Fibroblast of peridontal ligament (primary cell): ENCODE measurements around the gene ANKK1.
A peak's percentile ranks its signal among the peaks of the same experiment; 100 is the strongest.

Experiments used
- DNase-seq: peaks from one replicate; pipeline ENCODE4 v3.0.0-alpha.2; 2010; ENCODE audit errors: extremely low read depth

ANKK1 gene, protein sequence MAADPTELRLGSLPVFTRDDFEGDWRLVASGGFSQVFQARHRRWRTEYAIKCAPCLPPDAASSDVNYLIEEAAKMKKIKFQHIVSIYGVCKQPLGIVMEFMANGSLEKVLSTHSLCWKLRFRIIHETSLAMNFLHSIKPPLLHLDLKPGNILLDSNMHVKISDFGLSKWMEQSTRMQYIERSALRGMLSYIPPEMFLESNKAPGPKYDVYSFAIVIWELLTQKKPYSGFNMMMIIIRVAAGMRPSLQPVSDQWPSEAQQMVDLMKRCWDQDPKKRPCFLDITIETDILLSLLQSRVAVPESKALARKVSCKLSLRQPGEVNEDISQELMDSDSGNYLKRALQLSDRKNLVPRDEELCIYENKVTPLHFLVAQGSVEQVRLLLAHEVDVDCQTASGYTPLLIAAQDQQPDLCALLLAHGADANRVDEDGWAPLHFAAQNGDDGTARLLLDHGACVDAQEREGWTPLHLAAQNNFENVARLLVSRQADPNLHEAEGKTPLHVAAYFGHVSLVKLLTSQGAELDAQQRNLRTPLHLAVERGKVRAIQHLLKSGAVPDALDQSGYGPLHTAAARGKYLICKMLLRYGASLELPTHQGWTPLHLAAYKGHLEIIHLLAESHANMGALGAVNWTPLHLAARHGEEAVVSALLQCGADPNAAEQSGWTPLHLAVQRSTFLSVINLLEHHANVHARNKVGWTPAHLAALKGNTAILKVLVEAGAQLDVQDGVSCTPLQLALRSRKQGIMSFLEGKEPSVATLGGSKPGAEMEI

DNA sequence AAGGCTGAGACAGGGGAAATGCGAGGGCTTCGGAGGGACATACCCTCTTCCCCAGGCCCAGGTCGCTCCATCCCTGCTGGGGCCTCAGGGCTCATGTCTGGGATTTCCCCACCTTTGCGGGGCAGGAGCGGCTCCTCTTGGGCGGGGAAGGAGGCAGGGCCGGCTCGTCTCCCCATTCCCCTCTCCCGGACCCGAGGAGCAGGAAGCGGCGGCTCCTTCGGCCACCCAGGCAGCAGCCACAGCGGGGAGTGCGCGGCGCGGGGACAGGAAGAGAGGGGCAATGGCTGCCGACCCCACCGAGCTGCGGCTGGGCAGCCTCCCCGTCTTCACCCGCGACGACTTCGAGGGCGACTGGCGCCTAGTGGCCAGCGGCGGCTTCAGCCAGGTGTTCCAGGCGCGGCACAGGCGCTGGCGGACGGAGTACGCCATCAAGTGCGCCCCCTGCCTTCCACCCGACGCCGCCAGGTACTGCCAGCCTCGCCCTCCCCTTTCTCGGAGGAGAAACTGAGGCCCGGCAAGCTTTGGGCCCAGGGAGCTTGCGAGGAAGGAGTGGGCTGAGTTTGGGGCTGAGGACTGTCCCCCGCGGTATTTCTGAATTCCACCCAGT is at the start of gene ANKK1:
Gene ANKK1, plus strand, starts transcription at position 175 of the 607 bp plus-strand sequence. Its CDS starts 106 bp downstream, at position 281.
- no peak for DNase-seq

DNA sequence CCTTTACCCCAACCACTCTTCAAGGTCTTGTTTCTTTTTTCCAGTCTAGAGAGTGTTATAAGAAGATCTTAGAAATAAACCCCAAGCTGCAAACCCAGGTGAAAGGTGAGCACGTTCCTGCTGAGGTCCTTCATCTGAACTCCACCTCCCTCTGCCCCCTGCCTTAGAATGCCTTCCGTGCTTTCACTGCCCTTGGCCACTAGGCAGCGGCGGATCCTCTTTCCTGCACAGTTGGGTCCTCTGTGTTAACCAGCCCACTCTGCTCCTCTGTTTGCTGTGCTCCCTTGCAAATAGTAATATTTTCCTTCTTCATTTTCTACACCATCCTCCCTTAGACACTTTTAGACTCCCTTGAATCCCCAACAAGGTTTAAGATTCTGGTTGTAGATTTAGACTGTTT is 48.8 kb upstream of the ANKK1 start:
- DNase-seq: no peak

DNA sequence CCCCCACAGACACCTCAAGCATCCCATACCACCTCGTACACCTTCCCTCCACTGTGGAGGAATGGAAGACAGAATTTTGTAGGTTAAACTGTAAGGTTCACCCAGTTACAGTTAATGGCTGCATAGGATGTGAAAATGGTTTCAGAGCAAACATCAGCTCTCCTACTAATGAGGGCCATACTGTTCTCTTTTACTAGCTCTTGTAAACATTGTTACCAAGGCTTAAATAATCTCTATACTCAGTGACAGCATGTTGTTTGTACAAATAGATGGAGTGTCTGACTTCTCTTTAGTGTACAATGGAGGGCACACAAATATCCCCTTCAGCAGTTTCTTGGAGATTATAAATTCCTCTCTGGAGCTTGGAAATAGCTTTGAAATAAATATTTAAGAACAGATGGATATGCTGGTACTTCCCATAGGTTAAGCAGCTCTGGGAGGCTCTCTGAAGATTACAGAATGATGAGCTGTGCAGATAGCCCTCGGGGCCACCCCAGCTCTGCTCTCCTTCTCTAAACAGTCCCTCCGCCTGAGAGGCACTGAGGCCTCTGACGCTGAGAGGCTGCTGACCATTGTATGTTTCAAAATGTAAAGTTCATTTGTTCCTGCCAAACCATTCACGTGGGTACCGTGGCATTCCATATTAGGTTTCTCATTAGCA is 47.5 kb upstream of the ANKK1 start:
- no peak for DNase-seq

DNA sequence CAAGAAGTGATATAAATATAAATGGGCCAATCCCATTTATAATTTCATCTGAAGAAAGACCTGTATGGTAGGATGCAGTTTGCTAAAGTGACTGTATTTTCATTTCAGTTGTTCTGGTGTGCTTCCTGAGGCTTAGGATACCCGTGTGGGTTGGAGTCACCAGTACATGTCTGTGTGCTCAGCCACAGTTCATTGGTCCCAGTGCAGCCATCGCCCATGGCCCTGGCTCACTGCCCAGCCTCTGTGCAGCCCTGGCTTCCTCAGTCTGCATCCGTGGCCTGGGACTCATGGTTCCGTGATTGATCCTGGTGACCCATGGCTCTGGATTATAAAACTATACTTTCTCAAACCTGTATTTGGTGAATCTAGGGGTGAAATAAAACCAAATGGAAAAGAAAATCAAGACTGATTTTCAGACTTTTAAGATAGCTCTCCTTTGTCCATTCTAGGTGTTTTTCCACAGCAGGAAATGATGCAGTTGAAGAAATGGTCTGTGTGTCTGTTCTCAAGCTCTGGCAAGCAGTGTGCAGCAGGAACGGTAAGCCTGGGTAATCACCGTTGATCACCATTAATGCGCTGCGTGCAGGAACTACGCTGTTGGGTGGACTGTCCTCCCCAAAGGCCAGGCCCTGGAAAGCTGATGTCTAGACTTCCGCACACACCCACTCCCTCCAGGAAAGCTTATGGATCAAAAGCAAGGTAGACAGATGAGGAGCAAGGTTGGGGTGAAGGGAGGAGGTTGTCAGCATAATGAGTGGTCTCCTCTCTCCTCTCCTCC is 46.0 kb upstream of the ANKK1 start:
- no peak for DNase-seq

DNA sequence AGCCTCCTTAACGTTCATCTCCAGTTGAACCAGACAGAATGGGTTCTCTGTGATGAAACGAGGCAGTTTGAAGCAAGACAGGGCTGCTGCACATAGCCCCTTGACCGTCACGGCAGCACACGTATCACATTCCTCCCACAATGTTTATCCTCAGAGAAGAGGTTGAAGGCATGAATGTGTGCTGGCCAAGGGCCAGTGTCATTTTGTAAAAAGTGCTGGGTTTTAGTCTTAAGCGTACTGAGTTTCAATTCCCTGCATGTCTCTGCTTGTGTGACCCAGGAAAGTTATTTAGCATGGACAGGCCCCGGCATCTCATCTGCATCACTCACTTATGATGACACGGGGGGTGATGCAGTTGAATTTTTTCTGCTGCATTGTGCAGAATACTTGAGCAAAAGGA is 41.6 kb upstream of the ANKK1 start:
- DNase-seq: peak; percentile 13

DNA sequence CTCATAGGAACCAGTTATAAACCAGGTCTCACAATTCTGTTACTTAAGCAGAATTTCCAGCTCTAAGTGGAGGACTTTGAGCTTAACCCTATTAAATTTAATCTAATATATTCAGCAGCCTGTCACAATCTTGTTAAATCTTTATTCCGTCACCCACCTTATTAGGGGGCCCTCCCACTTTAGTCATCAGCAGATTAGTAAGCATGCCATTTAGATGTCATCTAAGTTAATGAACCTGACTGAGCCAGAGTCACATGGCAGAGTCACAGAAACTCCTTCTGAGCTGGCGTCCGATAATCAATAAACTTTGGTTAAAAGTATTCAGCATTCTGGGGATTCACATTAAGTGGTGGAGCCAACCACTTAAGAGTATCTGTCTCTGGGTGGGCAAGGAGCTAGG is 38.1 kb upstream of the ANKK1 start:
- DNase-seq: no peak

DNA sequence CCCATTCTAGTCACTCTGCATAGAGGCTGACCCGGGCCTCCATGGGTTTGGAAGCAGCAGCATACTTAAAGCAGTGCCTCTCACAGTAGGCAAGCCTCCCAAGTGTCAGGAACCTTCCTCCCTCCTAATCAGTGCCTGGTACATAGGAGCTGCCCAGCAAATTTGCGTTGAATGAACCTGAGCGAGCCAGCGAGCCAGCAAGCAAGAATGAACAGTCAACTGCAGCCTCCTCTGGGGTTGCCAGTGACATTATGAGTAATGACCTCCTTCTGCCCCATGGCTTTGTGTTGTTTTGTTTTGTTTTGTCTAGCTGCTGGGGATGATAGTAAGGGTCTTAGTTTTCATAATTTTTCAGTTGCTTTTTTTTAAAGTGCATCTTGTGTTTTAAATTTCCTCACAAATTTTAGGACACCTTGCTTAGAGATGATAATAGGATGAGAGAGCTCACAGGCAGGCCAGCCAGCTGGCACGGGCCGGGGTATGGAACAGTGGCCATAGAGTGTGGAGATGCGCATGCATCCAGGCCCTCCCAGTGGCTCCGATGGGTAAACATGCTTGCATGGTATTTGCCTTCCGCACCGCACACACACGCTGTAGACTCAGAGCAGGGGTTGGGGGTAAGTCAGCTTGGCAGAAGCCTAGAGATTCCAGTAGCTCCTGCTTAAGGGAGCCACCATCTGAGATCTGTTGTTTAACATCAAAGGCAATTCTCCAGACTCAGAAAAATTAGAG is 37.1 kb upstream of the ANKK1 start:
- no peak for DNase-seq

DNA sequence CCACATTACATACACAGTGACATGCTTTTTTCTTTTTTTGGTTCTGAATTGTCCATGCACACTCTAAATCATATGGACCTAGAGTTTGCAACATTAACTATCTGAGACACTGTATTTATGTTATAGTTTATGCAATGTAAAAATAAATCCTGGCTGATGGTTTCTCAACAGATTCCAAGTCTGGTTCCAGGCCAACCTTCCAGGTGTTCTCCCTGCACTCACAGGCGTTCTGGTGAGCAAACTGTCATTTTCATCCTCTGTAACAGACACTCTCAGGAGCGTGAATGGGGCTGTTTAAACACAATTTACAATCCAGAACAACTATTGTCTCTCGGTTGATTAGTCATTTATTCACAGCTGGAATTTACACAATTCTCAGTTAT is 36.5 kb upstream of the ANKK1 start:
- no peak for DNase-seq

DNA sequence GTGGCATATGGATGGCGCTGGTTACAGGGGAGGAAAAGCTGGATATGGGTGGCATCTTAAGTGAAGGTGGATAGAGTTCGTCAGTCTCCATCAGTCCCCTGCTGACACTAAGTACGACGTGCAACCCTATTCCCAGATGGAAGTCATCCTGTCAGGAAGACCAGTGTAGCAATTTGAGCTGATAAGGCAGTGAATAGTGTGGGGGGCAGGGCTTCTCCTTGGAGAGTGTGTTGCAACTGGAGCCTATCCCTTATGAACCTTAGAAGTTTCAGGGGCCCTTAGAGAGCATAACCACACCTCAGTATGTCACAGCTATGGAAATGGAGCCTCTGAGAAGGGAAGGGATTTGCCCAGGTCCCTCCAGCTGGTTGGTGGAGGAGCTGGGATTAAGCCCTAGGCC is 36.1 kb upstream of the ANKK1 start:
- DNase-seq: no peak

DNA sequence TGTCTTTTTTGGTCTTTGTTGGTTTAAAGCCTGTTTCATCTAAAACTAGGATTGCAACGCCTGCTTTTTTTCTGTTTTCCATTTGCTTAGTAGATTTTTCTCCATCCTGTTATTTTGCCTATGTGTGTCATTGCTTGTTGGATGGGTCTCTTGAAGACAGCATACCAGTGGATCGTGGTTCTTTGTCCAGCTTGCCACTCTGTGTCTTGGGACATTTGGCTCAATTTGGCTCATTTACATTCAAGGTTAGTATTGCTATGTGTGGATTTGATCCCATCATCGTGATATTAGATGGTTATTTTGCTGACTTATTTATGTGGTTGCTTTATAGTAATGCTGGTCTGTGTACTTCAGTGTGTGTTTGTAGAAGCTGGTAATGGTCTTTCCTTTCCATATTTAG is 31.4 kb upstream of the ANKK1 start:
- no peak for DNase-seq

DNA sequence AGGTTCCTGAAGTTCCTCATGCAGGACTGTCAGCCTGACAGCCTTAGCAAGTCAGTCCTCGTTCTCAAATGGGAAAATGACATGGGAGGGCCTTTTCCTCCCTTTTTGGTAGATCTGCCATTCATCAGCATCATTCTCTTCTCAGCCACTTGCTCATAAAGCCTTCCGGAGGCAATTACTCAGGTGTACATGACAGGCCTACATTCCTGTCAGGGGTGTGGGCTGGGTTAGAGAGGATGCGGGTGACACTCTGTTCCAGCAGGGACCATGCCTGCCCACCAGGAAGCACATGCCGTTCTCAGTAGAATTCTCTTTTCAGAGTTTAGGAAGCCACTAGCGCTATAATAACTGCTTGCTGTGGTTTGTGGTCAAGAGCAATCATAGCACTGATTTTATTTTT is 24.2 kb upstream of the ANKK1 start:
- no peak for DNase-seq

DNA sequence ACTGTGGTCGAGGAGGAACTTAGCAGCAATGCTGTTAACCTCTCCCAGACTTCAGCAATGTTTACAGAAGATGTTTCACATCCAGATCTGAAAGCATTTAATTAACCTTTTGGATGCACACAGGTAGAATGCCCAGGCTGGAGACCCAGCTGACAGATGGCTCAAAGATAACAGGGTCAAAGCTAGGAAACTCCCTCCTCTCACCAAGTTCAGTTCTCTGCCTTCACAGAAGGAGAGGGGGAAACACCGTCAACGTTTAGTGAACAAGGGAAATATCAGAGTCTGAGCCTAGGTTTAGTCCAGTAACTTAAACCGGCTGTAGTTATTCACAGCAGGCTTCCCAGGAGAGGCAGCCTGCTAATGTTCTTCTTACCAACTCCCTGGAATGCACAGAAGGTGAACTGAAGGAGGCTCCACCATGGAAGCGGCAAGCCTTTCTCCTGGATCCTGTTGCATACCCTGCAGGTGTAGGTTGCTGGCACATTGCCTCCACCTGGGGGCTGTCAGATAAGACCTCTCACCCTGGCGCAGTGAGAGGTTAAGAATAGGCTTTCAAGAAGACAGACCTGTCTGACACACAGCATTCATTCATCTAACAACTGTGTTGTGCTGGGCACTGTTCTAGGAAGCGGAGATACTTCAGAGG is 23.5 kb upstream of the ANKK1 start:
- no peak for DNase-seq

DNA sequence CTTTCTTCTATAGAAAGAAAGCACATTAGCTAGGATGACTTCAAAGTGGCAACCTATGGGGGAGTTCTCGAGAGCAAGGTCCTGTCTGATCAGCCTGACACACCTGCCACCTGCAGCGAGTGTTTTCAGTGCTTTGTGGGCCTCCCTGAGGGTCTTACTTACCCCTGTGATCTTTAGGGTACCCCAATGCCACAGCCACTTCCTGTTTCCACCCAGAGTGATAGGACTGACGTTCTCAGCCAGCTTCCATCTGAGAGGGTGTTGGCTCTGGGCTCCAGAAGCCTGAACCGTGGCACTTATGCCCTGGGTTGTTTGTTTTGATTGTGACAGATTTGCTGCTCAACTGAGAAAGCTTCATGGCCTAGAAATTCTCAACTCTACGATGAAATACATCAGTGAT is 21.7 kb upstream of the ANKK1 start:
- no peak for DNase-seq

DNA sequence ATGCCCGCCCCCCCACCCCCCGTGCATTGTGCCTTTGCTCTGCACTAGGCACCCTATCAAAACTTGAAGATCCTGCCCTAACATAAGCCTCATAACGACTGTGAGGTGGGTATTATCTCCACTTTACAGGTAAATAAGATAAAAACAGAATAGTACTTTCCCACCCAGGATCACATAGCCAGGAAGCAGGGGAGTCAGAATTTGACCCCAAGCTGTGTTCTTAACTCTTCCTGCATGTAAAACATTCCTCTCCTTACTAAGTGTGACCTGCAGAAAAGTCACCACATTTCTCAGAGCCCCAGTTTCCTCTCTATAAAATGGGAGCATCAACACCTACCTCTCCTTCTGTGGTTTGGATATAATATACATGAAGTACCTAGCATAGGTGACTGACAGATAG is 18.2 kb upstream of the ANKK1 start:
- DNase-seq: no peak

DNA sequence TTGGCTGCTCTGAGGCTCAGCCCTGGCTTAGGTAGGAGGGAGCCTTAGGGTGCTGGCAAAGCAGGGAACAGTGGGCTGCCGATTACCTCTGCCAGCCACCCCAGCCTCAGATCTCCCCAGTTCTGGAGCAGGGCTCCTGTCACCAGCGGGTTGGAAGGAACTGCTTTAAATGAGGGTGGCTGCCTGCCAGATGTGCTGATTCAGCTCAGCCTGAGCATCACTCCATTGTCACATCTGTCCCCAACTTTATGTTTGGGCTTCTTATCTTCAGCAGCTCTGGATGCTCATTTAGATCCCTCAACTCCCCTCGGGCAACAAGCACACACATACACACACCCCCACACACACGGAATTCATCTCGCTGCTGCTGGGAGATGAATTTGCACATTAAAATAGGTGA is 16.9 kb upstream of the ANKK1 start:
- no peak for DNase-seq

DNA sequence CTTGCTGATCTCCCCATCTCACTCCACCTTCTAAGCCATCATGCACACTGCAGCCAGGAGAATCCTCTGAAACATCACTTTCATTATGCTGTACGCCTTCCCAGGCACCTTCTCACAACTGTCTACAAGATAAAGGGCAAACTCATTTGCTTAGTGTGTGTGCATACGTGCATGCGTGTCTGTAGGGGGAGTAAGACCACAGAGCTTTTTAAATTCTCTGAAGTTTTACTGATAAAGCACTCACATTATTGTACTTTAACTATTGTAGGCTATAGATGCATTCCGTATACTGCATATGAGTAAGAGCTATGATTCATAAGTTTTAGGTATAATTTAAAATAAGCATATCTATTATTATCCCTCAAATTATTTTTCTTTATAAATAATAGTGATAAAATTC is 15.3 kb upstream of the ANKK1 start:
- DNase-seq: no peak

DNA sequence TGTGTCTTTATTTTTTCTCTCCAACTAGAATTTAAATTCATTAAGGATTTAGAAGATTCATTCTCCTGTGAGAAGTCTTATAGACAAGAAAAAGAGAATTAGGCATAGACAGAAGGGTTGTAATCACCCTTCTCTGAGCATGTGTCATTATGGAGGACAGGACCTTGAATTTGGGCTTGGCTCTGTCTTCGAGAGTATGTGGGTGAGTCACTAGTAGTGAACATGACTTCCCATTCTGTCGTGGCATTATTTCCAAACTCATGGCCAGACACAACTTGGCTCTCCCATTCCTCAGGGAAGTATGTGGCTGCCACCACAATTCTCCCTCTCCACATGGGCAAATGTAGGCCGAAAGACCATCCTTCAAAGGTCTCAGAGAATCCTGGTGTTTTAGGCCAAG is 14.3 kb upstream of the ANKK1 start:
- DNase-seq: peak; percentile 48

DNA sequence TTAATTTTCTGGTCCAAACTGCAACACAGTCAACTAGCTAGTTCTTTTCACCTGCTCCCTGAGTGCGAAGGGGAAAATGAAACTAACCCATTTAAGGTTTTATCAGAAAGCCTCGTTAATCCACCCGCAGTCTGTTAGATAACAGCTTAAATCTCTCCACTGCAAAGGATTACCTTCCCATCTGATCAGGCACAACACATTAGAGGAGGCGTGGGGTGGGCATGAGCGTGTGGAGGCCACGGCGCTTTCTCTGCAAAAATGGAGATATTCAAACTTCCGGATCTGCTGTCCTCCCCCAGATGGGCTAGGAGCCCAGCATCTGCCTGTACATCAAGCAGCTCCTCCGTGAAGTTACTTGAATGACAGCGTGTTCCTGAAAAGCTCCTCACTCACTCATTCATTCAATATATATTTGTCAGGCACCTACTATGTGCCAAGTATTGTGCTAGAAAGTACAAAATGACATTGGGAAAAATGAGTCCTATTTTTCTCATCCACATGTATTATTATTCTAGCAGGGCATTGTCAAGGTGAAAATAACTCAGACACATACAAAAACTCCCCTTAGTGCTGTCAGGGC is 13.5 kb upstream of the ANKK1 start:
- DNase-seq: no peak

DNA sequence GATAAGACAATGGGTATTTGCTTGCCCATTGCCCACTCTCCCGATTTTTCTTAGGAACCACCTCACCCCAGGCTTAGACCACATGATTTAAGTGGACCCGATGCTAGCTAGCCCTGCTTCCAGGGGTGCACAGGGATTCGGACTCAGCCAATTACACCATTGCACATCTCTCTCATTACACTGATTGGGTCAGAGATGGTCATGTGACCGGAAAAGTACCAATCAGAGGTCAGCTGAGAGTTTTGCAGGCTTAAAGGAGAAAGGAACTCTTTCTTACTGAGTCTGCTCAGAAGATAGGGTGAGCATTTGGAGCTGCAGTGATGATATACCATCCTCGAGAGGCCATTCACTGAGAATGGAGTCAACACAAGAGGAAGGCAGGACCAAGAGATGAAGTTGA is 12.2 kb upstream of the ANKK1 start:
- no peak for DNase-seq

DNA sequence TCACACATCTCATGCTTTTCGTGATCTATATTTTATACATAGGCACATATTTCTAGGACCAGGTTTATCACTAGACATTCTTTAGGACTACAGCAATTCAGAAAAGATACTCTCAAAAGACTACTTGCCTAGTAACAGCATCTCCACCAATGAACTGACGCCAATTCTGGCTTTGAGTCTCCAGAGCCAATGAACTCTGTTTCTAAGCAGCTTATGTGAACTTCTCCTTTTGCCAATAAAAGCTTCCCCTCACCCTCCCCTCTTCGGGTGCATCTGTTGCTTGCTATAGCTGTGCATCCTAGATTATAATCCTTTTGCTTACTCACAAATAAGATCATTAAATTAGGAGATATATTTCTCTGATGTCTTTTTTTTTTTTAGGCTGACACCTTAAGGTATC is 11.4 kb upstream of the ANKK1 start:
- DNase-seq: no peak
